Fibroblast of skin of scalp (primary cell): ENCODE measurements around the gene MAP3K5.

ENCODE experiments used
- DNase-seq: peaks from one replicate; pipeline ENCODE4 v3.0.0-alpha.2; 2013

MAP3K5 gene

GRCh38 chr6:136510299-136510698, 282.0 kb downstream of the MAP3K5 start:
- no peak for DNase-seq

- no peak for DNase-seq
Measured at GRCh38 chr6:136508725-136509392, 283.4 kb downstream of the MAP3K5 start.
